Left ventricle myocardium inferior (tissue), 1 donor: Measurements from ENCODE around the gene PPP2R5A. TPM values are rescaled to one million over a fixed set of nuclear protein-coding genes. Genes with fewer than 3 reads are reported as not detected.
"Not testable (repeated sequence)": the region's sequence is repeated elsewhere in the genome, so short reads cannot be mapped to it uniquely, and the experiment has no call there.

ENCODE experiments used
- DNase-seq: peaks from one replicate; pipeline ENCODE4 v3.0.0-alpha.2; 2020
- H3K27ac ChIP-seq: fragments of 200-600 bp; replicated peaks from 2 replicates; pipeline ENCODE4 v1.8.0; 2021
- H3K27me3 ChIP-seq: fragments of 200-600 bp; 2 replicates; pipeline ENCODE4 v1.8.0; 2021; ENCODE audit warnings: low read depth
- H3K36me3 ChIP-seq: fragments of 200-600 bp; 2 replicates; pipeline ENCODE4 v1.8.0; 2021
- H3K4me1 ChIP-seq: fragments of 200-600 bp; 2 replicates; pipeline ENCODE4 v1.8.0; 2021
- H3K4me3 ChIP-seq: fragments of 200-600 bp; 2 replicates; pipeline ENCODE4 v1.8.0; 2021; ENCODE audit warnings: mild to moderate bottlenecking, moderate library complexity
- H3K9me3 ChIP-seq: fragments of 200-600 bp; replicated peaks from 2 replicates; pipeline ENCODE4 v1.8.0; 2021
- CTCF ChIP-seq: fragments of 200-600 bp; IDR thresholded peaks from 2 replicates; pipeline ENCODE4 v1.8.0; 2021; ENCODE audit warnings: antibody characterized with exemption, mild to moderate bottlenecking, borderline replicate concordance
- intact Hi-C: fragments of 100-400 bp; cut with micrococcal nuclease; formaldehyde crosslinking; loops from one replicate; pipeline ENCODE4 v1.11.0; 2022
- total RNA-seq: library from RNA; stranded (reverse); fragmentation: NEBNext Ultra II Directional; extraction: Animal tissue kit (Norgen Biotek cat#: 25700); gene quantifications from one replicate; pipeline ENCODE4 v1.2.1, GENCODE V29; 2021
- donor health status: DM: no; HTN: yes; CAD: no; lungs with severe emphysema.

Gene PPP2R5A
- total RNA-seq, 1 donor from 2014 or later: 69.3 TPM

DNA sequence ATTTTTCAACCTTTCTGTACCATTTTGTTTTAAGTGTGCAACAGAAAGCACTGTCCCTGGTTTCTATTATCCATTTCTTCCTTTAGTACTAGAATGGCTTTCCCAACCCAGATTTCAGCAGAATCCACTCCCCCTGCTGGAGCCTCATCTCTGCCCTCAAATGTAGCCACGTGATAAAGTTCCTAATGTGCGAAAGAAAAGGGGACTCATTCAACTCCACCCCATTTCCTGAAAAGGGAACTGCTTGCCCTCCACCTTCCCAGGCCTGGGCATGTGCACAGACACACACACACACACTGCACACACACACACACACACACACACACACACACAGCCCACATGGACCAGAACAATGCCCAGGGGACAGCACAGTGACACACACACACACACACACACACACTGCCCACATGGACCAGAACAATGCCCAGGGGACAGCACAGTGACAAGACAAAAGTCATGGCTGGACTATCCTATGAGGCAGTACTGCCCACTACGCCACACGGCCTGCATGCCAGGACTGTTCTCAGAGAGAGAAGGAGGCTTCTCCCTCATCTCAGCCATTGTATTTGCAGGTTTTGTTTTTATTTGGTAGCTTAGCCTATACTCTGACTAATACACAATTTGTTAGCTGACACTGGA, 96.3 kb downstream of the PPP2R5A start:
- no peak for TF ChIP-seq CTCF
- Histone ChIP-seq H3K27me3 (no peaks in the 10 kb centered on the region), H3K27ac (no peak overlapping the region), H3K36me3 (peaks cover 62% of the 10 kb centered on the region), H3K9me3 (no peaks in the 10 kb centered on the region), H3K4me1 (no peaks in the 10 kb centered on the region), H3K4me3 (no peak overlapping the region)
- intact Hi-C loops: no loop called here
- DNase-seq: no peak

DNA sequence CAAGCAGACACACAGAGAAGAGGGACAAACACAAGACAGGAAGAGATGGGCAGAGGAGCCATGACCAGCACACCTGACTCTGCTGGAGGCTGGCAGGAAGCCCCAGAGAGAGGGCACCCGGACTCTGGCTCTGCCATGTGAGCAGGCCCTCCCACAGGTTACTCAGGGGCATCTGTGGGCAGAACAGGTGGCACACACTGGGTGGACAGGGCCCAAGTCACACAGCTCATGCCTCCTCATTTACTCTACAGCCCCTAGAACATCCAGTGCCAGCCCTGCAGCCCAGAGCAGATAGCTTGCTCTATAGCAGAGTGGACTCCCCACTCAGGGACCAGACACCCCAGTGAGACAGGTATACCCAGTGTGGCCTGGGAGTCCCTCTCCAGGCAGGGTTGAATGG, 100.8 kb downstream of the PPP2R5A start:
- no peak overlapping the region for H3K27ac ChIP-seq
- no peaks in the 10 kb centered on the region for H3K4me1 ChIP-seq
- H3K4me3 ChIP-seq: no peak overlapping the region
- intact Hi-C loops: no loop called here
- no peak for DNase-seq
- peaks cover 9% of the 10 kb centered on the region for H3K9me3 ChIP-seq
- no peak for TF ChIP-seq CTCF
- no peaks in the 10 kb centered on the region for H3K27me3 ChIP-seq
- peaks cover 47% of the 10 kb centered on the region for H3K36me3 ChIP-seq

DNA sequence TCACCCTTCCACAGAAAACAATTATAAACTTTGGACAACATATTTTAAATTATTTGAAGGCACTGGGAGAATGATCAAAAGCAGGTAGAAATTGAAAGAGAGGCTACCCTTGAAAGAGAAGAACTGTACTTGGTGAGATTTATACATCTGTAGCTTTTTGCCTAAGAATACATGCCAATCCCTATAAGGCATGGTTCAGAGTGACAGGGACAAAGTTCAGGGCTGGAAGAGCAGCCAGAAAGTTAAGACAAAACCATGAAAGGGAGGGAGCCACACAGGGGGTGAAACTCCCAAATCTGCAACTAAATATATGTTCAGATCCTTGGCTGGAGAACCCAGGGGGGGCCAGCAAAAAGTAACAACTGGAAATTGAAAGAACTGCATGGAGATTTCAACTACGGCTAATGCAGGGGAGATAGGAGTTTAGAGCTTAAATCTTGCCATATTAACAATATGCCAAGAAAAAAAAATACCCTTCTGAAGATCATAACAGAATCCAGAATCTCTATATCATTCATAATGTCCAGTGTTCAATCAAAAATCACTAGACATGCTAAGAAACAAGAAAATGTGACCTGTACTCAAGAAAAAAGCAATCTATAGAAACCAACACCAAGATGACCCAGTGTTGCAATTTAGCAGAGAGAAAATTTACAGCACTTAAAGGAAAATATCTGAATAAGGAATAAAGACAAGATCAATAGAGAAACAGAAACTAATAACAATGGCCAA, 103.9 kb downstream of the PPP2R5A start:
- intact Hi-C loops: no loop called here
- Histone ChIP-seq H3K27me3 (no peaks in the 10 kb centered on the region), H3K4me1 (no peaks in the 10 kb centered on the region), H3K4me3 (no peak overlapping the region), H3K9me3 (peaks cover 19% of the 10 kb centered on the region), H3K27ac (no peak overlapping the region), H3K36me3 (peaks cover 40% of the 10 kb centered on the region)
- TF ChIP-seq CTCF: no peak
- DNase-seq: no peak

DNA sequence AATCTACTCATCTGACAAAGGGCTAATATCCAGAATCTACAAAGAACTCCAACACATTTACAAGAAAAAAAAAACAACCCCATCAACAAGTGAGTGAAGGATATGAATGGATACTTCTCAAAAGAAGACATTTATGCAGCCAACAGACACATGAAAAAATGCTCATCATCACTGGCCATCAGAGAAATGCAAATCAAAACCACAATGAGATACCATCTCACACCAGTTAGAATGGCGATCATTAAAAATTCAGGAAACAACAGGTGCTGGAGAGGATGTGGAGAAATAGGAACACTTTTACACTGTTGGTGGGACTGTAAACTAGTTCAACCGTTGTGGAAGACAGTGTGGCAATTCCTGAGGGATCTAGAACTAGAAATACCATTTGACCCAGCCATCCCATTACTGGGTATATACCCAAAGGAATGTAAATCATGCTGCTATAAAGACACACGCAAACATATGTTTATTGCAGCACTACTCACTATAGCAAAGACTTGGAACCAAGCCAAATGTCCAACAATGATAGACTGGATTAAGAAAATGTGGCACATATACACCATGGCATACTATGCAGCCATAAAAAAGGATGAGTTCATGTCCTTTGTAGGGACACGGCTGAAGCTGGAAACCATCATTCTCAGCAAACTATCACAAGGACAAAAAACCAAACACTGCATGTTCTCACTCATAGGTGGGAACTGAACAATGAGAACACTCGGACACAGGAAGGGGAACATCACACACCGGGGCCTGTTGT, 110.6 kb downstream of the PPP2R5A start:
- H3K27me3 ChIP-seq, H3K36me3 ChIP-seq, intact Hi-C loops, H3K4me1 ChIP-seq, DNase-seq, H3K4me3 ChIP-seq, H3K27ac ChIP-seq: not testable (repeated sequence)
- H3K9me3 ChIP-seq: peaks cover 38% of the 10 kb centered on the region

GRCh38 chr1:212396638-212397037, 111.4 kb downstream of the PPP2R5A start:
- no peak for DNase-seq
- intact Hi-C loops: no loop called here
- H3K27ac ChIP-seq: no peak overlapping the region
- peaks cover 4% of the 10 kb centered on the region for H3K36me3 ChIP-seq
- peaks cover 30% of the 10 kb centered on the region for H3K9me3 ChIP-seq
- H3K27me3 ChIP-seq: no peaks in the 10 kb centered on the region
- H3K4me1 ChIP-seq: peaks cover 7% of the 10 kb centered on the region
- no peak for TF ChIP-seq CTCF
- no peak overlapping the region for H3K4me3 ChIP-seq
